KMS-11 (cell line): Measurements from ENCODE around the gene ELF1.
"Not testable (repeated sequence)": the region's sequence is repeated elsewhere in the genome, so short reads cannot be mapped to it uniquely, and the experiment has no call there.

ENCODE experiments used
- H2AFZ ChIP-seq: fragments of 200-600 bp; sonication (generic); 2 replicates; pipeline ENCODE4 v1.6.1; 2016; ENCODE audit warnings: antibody characterized with exemption, mixed run types, low read depth
- H3K27ac ChIP-seq: fragments of 200-600 bp; sonication (generic); 2 replicates; pipeline ENCODE4 v1.6.1; 2016; ENCODE audit warnings: mild to moderate bottlenecking, mixed run types
- H3K27me3 ChIP-seq: fragments of 200-600 bp; sonication (generic); 2 replicates; pipeline ENCODE4 v1.6.1; 2017; ENCODE audit warnings: mild to moderate bottlenecking, low read depth, mixed run types, moderate library complexity; ENCODE audit not compliant: insufficient read depth
- H3K36me3 ChIP-seq: fragments of 200-600 bp; sonication (generic); 2 replicates; pipeline ENCODE4 v1.6.1; 2017; ENCODE audit warnings: mild to moderate bottlenecking, mixed run types; ENCODE audit not compliant: insufficient read depth
- H3K4me1 ChIP-seq: fragments of 200-600 bp; sonication (generic); 2 replicates; pipeline ENCODE4 v1.6.1; 2016; ENCODE audit warnings: mild to moderate bottlenecking, low read depth, mixed run types; ENCODE audit not compliant: poor library complexity, severe bottlenecking
- H3K4me2 ChIP-seq: fragments of 200-600 bp; sonication (generic); 2 replicates; pipeline ENCODE4 v1.7.0; 2016; ENCODE audit warnings: mild to moderate bottlenecking, mixed run types
- H3K4me3 ChIP-seq: fragments of 200-600 bp; sonication (generic); IDR thresholded peaks from 2 replicates; pipeline ENCODE4 v1.6.1; 2017; ENCODE audit warnings: low read depth, low read length, mixed read lengths; ENCODE audit not compliant: insufficient read depth
- H3K79me2 ChIP-seq: fragments of 200-600 bp; sonication (generic); 2 replicates; pipeline ENCODE4 v1.6.1; 2016; ENCODE audit warnings: low read depth, mixed run types; ENCODE audit not compliant: insufficient read depth
- H3K9ac ChIP-seq: fragments of 200-600 bp; sonication (generic); 2 replicates; pipeline ENCODE4 v1.6.1; 2016; ENCODE audit warnings: mild to moderate bottlenecking, mixed run types
- H4K20me1 ChIP-seq: fragments of 200-600 bp; sonication (generic); 2 replicates; pipeline ENCODE4 v1.6.1; 2016; ENCODE audit warnings: mild to moderate bottlenecking, mixed run types; ENCODE audit not compliant: insufficient read depth
- CTCF ChIP-seq: fragments of 200-600 bp; sonication (generic); conservative IDR thresholded peaks from 2 replicates; pipeline ENCODE4 v1.6.1; 2017; ENCODE audit warnings: low read depth, mild to moderate bottlenecking, antibody characterized with exemption, low read length, moderate library complexity, mixed read lengths

The ELF1 gene

DNA sequence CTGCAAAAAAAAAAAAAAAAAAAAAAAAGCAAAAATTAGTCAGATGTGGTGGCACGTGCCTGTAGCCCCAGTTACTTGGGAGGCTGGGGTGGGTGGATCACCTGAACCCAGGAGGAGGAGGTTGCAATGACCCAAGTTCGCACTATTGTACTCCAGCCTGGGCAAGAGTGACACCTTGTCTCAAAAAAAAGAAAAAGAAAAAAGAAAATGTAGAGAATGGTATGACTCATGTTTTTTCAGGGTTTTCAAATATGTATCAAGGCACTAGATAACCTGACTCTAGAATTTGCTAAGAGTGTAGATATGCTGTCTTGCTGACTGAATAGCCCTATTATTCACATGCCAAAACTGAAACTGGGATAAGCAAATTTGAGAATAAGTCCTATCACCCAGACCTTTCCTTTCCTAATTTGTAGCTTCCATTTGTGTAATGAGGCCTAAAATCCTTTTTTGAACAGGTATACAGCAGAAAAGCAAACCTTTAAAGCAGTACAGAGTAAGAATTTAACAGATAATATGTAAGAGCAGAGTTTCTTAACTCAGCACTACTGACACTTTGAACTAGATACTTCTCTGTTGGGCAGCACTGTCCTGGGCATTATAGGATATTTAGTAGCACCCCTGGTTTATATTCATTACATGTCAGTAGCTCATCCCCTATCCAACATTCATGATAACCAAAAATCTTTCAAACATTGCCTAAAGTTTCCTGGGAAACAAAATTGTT is 108.6 kb downstream of the ELF1 start:
- no peaks in the 10 kb centered on the region for H3K4me1 ChIP-seq
- H3K9ac ChIP-seq, result no peak overlapping the region
- no peaks in the 10 kb centered on the region for H4K20me1 ChIP-seq
- no peak for TF ChIP-seq CTCF
- H3K4me3 ChIP-seq, result no peak overlapping the region
- no peak overlapping the region for H3K27ac ChIP-seq
- no peaks in the 10 kb centered on the region for H3K36me3 ChIP-seq
- no peaks in the 10 kb centered on the region for H3K27me3 ChIP-seq
- H2AFZ ChIP-seq, result no peak overlapping the region
- no peaks in the 10 kb centered on the region for H3K79me2 ChIP-seq
- H3K4me2 ChIP-seq, result no peak overlapping the region

DNA sequence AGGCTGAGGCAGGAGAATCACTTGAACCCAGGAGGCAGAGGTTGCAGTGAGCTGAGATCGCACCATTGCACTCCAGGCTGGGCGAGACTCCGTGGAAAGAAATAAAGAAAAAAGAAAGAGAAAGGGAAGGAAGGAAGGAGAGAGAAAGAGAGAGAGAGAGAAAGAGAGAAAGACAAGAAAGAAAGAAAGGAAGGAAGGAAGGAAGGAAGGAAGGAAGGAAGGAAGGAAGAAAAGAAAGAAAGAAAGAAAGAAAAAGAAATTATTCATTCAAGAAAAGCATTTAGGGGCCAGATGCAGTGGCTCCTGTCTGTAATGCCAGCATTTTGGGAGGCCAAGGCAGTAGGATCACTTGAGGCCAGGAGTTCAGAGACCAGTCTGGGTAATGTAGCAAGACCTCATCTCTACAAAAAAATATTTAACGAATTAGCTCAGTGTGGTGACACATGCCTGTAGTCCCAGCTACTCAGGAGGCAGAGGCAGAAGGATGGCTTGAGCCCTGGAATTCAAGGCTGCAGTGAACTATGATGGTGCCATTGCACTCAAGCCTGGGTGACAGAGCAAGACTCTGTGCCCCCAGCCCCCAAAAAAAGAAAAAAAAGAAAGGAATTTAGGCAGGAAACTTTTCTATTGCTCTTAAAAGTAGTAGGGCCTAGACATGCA is 109.4 kb downstream of the ELF1 start:
- H2AFZ ChIP-seq, H3K9ac ChIP-seq, H3K27me3 ChIP-seq, H3K4me2 ChIP-seq, H3K79me2 ChIP-seq, H3K4me1 ChIP-seq, H4K20me1 ChIP-seq, H3K4me3 ChIP-seq, H3K36me3 ChIP-seq, H3K27ac ChIP-seq: not testable (repeated sequence)

DNA sequence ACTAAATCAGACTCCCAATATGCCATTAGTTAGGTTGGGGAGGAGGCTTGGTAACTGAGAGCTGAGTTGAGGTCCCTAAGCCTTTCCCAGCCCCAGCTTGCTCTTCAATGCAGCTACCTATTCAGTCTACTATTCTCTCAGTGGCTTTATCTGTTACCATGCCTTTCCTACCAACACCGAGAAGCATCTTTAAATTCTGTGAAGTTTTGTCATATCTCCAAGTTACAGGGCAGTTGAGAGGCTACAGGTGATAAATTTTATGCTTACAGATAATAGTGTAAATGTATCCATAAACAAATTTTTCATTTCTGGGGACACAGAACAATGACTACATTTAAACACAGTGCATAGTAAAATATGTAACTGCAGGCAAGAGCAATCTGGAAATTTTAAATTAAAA is 110.6 kb downstream of the ELF1 start:
- Histone ChIP-seq H3K27me3 (no peaks in the 10 kb centered on the region), H3K4me1 (no peaks in the 10 kb centered on the region)
- no peak for TF ChIP-seq CTCF

DNA sequence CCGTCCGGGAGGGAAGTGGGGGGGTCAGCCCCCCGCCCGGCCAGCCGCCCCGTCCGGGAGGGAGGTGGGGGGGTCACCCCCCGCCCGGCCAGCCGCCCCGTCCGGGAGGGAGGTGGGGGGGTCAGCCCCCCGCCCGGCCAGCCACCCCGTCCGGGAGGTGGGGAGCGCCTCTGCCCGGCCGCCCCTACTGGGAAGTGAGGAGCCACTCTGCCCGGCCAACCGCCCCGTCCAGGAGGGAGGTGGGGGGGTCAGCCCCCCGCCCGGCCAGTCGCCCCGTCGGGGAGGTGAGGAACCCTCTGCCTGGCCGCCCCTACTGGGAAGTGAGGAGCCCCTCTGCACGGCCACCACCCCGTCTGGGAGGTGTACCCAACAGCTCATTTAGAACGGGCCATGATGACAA is 118.1 kb downstream of the ELF1 start:
- not testable (repeated sequence) for H3K27ac ChIP-seq, H3K79me2 ChIP-seq, H3K4me1 ChIP-seq, H4K20me1 ChIP-seq, H3K4me2 ChIP-seq, H3K36me3 ChIP-seq, H2AFZ ChIP-seq, H3K4me3 ChIP-seq, H3K27me3 ChIP-seq, H3K9ac ChIP-seq

More for the DNA sequence above, 110.6 kb downstream of the ELF1 start:
- H3K4me3 ChIP-seq, result no peak overlapping the region
- H3K27ac ChIP-seq, result no peak overlapping the region
- no peaks in the 10 kb centered on the region for H4K20me1 ChIP-seq
- H3K9ac ChIP-seq, result no peak overlapping the region
- H3K36me3 ChIP-seq, result no peaks in the 10 kb centered on the region
- no peak overlapping the region for H3K4me2 ChIP-seq
- no peaks in the 10 kb centered on the region for H3K79me2 ChIP-seq
- no peak overlapping the region for H2AFZ ChIP-seq

GRCh38 chr13:40900568-40900967 is 118.5 kb downstream of the ELF1 start:
- H3K9ac ChIP-seq, H3K79me2 ChIP-seq, H2AFZ ChIP-seq: not testable (repeated sequence)

GRCh38 chr13:40897053-40897452 is 122.1 kb downstream of the ELF1 start:
- no peak for TF ChIP-seq CTCF
- Histone ChIP-seq H3K9ac (no peak overlapping the region), H3K27ac (no peak overlapping the region), H3K36me3 (no peaks in the 10 kb centered on the region), H2AFZ (no peak overlapping the region), H3K4me2 (no peak overlapping the region), H3K4me1 (no peaks in the 10 kb centered on the region), H3K4me3 (no peak overlapping the region), H3K27me3 (no peaks in the 10 kb centered on the region), H4K20me1 (no peaks in the 10 kb centered on the region), H3K79me2 (no peaks in the 10 kb centered on the region)

More at GRCh38 chr13:40900568-40900967, 118.5 kb downstream of the ELF1 start:
- H3K27ac ChIP-seq, H3K4me3 ChIP-seq, H4K20me1 ChIP-seq, H3K36me3 ChIP-seq, H3K4me2 ChIP-seq, H3K4me1 ChIP-seq, H3K27me3 ChIP-seq: not testable (repeated sequence)
